IMR-90 (cell line): ENCODE measurements around the gene MYO3B.

Experiments
- CEBPB ChIP-seq: IDR thresholded peaks from 2 replicates; pipeline ENCODE4 v1.6.1; 2012; ENCODE audit warnings: low read depth, low read length, improper control_type of control experiment
- CHD1 ChIP-seq: IDR thresholded peaks from 2 replicates; pipeline ENCODE4 v1.6.1; 2012; ENCODE audit warnings: low read depth, low read length, improper control_type of control experiment
- CTCF ChIP-seq: conservative IDR thresholded peaks from 2 replicates; pipeline ENCODE4 v1.5.1; 2012; ENCODE audit warnings: mild to moderate bottlenecking, low read depth, low read length, improper control_type of control experiment
- ELK1 ChIP-seq: fragments of 150-350 bp; IDR thresholded peaks from 2 replicates; pipeline ENCODE4 v1.6.1; 2016; ENCODE audit warnings: low read depth, mild to moderate bottlenecking, low read length, moderate library complexity, borderline replicate concordance
- FOS ChIP-seq: fragments of 150-350 bp; IDR thresholded peaks from 2 replicates; pipeline ENCODE4 v1.6.1; 2016; ENCODE audit warnings: low read depth, low read length
- MXI1 ChIP-seq: IDR thresholded peaks from 2 replicates; pipeline ENCODE4 v1.6.1; 2012; ENCODE audit warnings: low read depth, mild to moderate bottlenecking, low read length, moderate library complexity, borderline replicate concordance
- NFE2L2 ChIP-seq: fragments of 150-350 bp; IDR thresholded peaks from 2 replicates; pipeline ENCODE4 v1.6.1; 2016; ENCODE audit warnings: low read depth, mild to moderate bottlenecking, low read length
- POLR2A ChIP-seq: IDR thresholded peaks from 2 replicates; pipeline ENCODE4 v1.6.1; 2012; ENCODE audit warnings: mild to moderate bottlenecking, low read depth, low read length
- RAD21 ChIP-seq: IDR thresholded peaks from 2 replicates; pipeline ENCODE4 v1.6.1; 2012; ENCODE audit warnings: low read length, improper control_type of control experiment
- RCOR1 ChIP-seq: IDR thresholded peaks from 2 replicates; pipeline ENCODE4 v1.6.1; 2012; ENCODE audit warnings: mild to moderate bottlenecking, low read length, improper control_type of control experiment; ENCODE audit not compliant: insufficient replicate concordance
- RFX5 ChIP-seq: IDR thresholded peaks from 2 replicates; pipeline ENCODE4 v1.8.0; 2012; ENCODE audit warnings: low read depth, mild to moderate bottlenecking, low read length, moderate library complexity
- SMC3 ChIP-seq: fragments of 150-350 bp; IDR thresholded peaks from 2 replicates; pipeline ENCODE4 v1.6.1; 2016; ENCODE audit warnings: low read depth, mild to moderate bottlenecking, antibody characterized with exemption, low read length, moderate library complexity
- USF2 ChIP-seq: fragments of 150-350 bp; IDR thresholded peaks from 2 replicates; pipeline ENCODE4 v1.6.1; 2017; ENCODE audit warnings: mild to moderate bottlenecking, antibody characterized with exemption, low read length, low read depth

GRCh38 chr2:170226216-170226615 lies 48.3 kb downstream of the MYO3B start:
- TF ChIP-seq POLR2A: no peak
- no peak for TF ChIP-seq CTCF
- no peak for TF ChIP-seq USF2
- TF ChIP-seq RAD21: no peak
- TF ChIP-seq RFX5: no peak
- TF ChIP-seq CHD1: no peak
- TF ChIP-seq SMC3: no peak
- TF ChIP-seq ELK1: no peak
- TF ChIP-seq MXI1: no peak
- TF ChIP-seq NFE2L2: no peak
- no peak for TF ChIP-seq CEBPB
- no peak for TF ChIP-seq RCOR1
- no peak for TF ChIP-seq FOS
